Rectal smooth muscle tissue (tissue), 1 donor: Measurements from ENCODE around the gene UMAD1.

Experiments
- H3K27ac ChIP-seq: one replicate; pipeline ENCODE4 v1.7.0; 2013; ENCODE audit warnings: low read depth, low read length, inconsistent platforms
- H3K27me3 ChIP-seq: one replicate; pipeline ENCODE4 v1.7.0; 2013; ENCODE audit warnings: low read length; ENCODE audit not compliant: control insufficient read depth, insufficient read depth
- H3K36me3 ChIP-seq: one replicate; pipeline ENCODE4 v1.7.0; 2013; ENCODE audit warnings: low read length; ENCODE audit not compliant: control insufficient read depth, insufficient read depth
- H3K4me1 ChIP-seq: one replicate; pipeline ENCODE4 v1.7.0; 2013; ENCODE audit warnings: low read length; ENCODE audit not compliant: control insufficient read depth, insufficient read depth
- H3K4me3 ChIP-seq: one replicate; pipeline ENCODE4 v1.7.0; 2013; ENCODE audit warnings: low read length
- H3K9ac ChIP-seq: one replicate; pipeline ENCODE4 v1.7.0; 2013; ENCODE audit warnings: low read length

UMAD1 gene

GRCh38 chr7:7628476-7628875 lies 12.1 kb upstream of the UMAD1 start:
- Histone ChIP-seq H3K4me3 (no peak overlapping the region), H3K27me3 (no peaks in the 10 kb centered on the region), H3K9ac (no peak overlapping the region), H3K27ac (no peak overlapping the region), H3K4me1 (no peaks in the 10 kb centered on the region), H3K36me3 (no peaks in the 10 kb centered on the region)

- Histone ChIP-seq H3K36me3 (peaks cover 2% of the 10 kb centered on the region), H3K4me3 (no peak overlapping the region), H3K27ac (no peak overlapping the region), H3K9ac (no peak overlapping the region), H3K4me1 (no peaks in the 10 kb centered on the region), H3K27me3 (no peaks in the 10 kb centered on the region)
These were observed 9.8 kb upstream of the UMAD1 start for GRCh38 chr7:7630626-7631329.

- H3K4me1 ChIP-seq: peaks cover 5% of the 10 kb centered on the region
- H3K36me3 ChIP-seq: peaks cover 2% of the 10 kb centered on the region
- H3K27me3 ChIP-seq: no peaks in the 10 kb centered on the region
- peak overlapping the region; percentile 68 for H3K27ac ChIP-seq
- H3K4me3 ChIP-seq: peak overlapping the region; percentile 83
- H3K9ac ChIP-seq: peak overlapping the region; percentile 22
These were observed 1.1 kb upstream of the UMAD1 start for GRCh38 chr7:7639421-7639820.

GRCh38 chr7:7639847-7640220 lies 718 bp upstream of the UMAD1 start:
- H3K36me3 ChIP-seq: peaks cover 2% of the 10 kb centered on the region

DNA sequence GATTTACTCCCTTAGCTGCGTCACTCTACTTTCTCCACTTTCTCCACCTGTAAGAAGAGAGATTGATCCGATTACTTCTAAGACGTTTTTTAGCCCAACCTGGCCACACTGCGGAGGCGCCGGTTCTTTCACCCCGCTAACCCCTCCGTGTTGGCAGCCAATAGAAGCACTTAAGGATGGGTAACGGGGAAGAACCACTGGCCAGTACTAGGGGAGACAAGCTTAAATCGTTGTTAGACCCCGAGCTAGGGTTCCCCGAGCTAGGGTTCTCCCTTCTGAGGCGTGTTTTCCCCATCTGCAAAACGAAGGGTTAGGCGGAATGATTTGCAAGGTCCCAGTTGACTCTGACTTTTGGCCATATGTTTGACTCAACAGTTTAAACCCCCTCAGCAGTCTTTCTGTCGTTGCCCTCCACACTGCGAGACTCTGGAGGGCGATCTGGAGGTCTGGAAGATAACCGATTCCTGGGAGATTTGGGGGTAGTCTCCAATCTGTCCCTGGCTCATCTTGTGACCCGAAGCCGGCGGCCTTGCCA lies 644 bp downstream of the UMAD1 start:
- Histone ChIP-seq H3K27me3 (no peaks in the 10 kb centered on the region), H3K27ac (peak overlapping the region; percentile 85), H3K4me3 (peak overlapping the region; percentile 96), H3K36me3 (no peaks in the 10 kb centered on the region), H3K9ac (peak overlapping the region; percentile 88), H3K4me1 (peaks cover 5% of the 10 kb centered on the region)

More at GRCh38 chr7:7639847-7640220, 718 bp upstream of the UMAD1 start:
- Histone ChIP-seq H3K9ac (peak overlapping the region; percentile 71), H3K27me3 (no peaks in the 10 kb centered on the region), H3K27ac (peak overlapping the region; percentile 68), H3K4me1 (peaks cover 5% of the 10 kb centered on the region), H3K4me3 (peak overlapping the region; percentile 83)

DNA sequence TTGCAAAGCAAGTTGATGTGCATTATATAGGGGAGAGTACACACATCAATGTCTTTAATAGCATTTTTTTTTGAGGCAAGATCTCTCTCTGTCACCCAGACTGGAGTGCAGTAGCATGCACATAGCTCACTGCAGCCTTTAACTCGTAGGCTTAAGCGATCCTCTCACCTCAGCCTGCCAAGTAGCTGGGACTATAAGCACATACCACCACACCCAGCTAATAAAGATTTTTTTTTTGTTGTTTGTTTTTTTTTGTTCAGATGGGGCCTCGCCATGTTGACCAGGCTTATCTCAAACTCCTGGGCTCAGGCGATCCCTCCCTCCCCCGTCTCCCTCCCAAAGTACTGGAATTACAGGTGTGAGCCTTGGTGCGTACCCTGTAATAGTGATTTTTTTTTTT lies 1.5 kb downstream of the UMAD1 start:
- no peak overlapping the region for H3K4me3 ChIP-seq
- peaks cover 5% of the 10 kb centered on the region for H3K4me1 ChIP-seq
- no peak overlapping the region for H3K27ac ChIP-seq
- no peaks in the 10 kb centered on the region for H3K27me3 ChIP-seq
- no peak overlapping the region for H3K9ac ChIP-seq
- H3K36me3 ChIP-seq: no peaks in the 10 kb centered on the region

DNA sequence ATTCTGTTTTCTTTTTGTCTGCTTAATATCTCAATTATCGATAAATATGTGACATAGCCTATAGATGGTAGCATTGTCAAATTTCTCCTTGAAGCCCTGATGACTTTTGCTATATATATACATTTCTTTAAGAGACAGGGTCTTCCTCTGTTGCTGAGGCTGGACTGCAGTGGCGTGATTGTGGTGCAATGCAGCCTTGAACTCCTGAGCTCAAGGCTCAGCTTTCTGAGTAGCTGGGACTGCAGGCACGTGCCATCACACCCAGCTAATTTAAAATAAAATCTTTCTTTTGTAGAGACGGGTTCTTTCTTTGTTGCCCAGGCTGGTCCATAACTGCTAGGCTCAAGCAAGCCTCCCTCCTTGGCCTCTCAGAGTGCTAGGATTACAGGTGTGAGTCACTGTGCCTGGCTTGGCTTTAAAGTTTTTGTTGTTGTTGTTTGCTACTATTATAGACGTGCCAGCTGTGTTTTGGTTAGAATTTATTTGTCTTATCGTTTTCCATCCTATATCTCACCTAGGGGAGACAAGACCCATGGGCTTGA lies 7.0 kb downstream of the UMAD1 start:
- Histone ChIP-seq H3K9ac (no peak overlapping the region), H3K27ac (no peak overlapping the region), H3K36me3 (no peaks in the 10 kb centered on the region), H3K4me3 (no peak overlapping the region), H3K4me1 (no peaks in the 10 kb centered on the region), H3K27me3 (no peaks in the 10 kb centered on the region)

DNA sequence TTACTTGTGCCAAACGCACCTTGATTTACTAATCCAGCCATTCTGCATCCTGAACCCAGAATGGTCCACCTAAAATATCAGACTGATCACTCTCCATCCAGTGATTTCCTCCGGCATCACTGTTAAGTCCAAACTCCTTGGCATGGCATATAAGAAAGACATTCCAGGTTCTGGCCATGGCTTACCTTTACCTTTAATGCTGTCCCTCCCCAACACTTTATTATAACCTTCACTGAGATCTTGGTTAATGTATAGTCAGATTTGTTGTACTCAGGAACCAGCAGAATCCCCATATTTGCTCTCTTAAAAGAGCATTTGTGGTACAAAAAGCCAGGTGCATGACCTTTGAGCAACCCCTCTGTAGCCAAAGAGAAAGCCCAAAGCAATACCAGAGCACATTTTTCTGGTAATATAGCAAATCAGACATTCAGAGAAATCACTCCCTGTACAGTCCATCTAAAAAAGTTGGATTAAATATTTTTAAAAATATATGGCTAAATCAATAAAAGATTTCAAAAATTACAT lies 10.2 kb downstream of the UMAD1 start:
- no peaks in the 10 kb centered on the region for H3K36me3 ChIP-seq
- no peaks in the 10 kb centered on the region for H3K4me1 ChIP-seq
- H3K27ac ChIP-seq: no peak overlapping the region
- no peaks in the 10 kb centered on the region for H3K27me3 ChIP-seq
- H3K4me3 ChIP-seq: no peak overlapping the region
- no peak overlapping the region for H3K9ac ChIP-seq

DNA sequence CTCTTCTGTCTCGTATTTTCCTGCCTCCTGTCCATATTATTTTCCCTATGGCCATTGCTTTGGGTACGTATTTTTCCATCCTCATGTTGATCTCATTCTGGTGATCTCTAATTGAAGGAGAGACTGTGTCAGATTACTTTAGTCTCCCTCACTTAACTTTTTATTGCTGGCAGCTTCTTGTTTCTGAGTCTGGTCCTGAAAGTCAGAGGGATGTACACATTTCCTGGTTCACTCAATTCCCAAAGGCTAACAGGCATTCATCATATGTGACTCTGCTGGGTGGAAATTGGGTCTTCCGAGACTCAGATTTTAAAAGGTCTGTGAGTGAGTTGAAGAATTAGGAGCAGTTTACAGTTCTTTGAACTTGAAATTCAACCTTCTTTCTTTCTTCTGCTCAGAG lies 10.9 kb downstream of the UMAD1 start:
- Histone ChIP-seq H3K36me3 (no peaks in the 10 kb centered on the region), H3K4me1 (no peaks in the 10 kb centered on the region), H3K9ac (no peak overlapping the region), H3K27ac (no peak overlapping the region), H3K27me3 (no peaks in the 10 kb centered on the region), H3K4me3 (no peak overlapping the region)

DNA sequence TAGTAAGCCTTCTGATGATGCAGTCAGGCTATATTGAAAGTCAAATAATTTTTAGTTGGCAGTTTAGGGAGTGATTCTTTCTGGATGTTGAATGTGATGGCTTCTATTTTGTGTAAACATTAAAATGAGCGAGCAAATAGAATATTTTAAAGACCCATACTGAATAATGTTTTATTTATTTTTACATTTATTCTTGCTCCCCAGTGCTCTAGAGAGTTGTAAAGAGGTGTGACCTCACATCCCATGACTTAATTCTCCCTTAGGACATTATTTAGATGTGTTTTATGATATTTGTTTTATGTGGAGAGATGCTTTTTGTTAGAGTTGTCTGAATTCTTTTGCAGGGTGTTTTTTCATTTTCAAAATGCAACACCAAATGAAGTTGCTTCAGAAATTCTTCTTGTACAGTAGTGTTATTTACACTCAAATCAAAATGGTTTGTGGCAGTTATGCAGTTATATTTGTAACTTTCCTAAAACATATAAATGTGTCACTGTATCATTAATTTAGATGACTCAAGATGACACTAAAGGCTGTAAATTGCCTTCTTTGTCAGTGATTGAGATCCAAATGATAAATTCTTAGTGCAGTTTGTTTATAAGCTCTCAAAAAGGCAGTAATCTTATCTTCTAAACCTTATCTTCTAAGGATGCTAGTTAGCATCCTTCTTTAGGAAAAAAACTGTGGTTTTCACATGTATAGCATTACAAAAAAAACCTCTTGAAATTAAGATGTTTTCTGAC lies 12.4 kb downstream of the UMAD1 start:
- H3K27ac ChIP-seq: no peak overlapping the region

DNA sequence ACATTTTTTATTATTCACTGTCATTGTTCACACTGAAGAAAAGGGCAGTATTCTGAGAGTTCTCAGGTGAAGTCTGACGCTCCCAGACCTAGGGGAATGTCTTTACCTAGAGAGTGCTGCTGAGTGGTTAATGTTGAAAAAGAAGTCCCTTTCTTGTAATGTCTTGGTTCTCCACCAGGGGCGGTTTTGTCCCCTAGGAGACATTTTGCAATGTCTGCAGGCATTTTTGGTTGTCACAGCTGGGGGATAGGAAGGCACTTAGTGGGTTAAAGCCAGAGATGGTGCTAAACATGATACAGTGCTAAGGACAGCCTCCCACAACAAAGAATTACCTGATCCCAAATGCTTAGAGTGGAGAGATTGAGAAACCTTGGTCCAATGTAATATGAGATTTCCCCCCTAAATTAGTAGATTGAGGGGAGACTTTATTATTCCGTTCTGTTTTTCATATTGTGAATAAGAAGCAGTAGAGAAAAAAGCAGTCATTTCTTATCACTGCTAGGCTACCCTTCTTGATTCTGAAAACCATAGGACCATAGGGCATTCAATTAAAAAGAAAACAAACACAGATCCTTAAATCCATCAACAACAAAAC lies 13.1 kb downstream of the UMAD1 start:
- H3K4me1 ChIP-seq: no peaks in the 10 kb centered on the region
- H3K36me3 ChIP-seq: no peaks in the 10 kb centered on the region
- no peak overlapping the region for H3K9ac ChIP-seq
- H3K4me3 ChIP-seq: no peak overlapping the region
- H3K27me3 ChIP-seq: no peaks in the 10 kb centered on the region
- H3K27ac ChIP-seq: no peak overlapping the region

More for the DNA sequence above, 12.4 kb downstream of the UMAD1 start:
- Histone ChIP-seq H3K9ac (no peak overlapping the region), H3K4me1 (no peaks in the 10 kb centered on the region), H3K4me3 (no peak overlapping the region), H3K27me3 (no peaks in the 10 kb centered on the region), H3K36me3 (no peaks in the 10 kb centered on the region)
